Measurements from ENCODE around the gene ABLIM1.

The ABLIM1 gene

DNA sequence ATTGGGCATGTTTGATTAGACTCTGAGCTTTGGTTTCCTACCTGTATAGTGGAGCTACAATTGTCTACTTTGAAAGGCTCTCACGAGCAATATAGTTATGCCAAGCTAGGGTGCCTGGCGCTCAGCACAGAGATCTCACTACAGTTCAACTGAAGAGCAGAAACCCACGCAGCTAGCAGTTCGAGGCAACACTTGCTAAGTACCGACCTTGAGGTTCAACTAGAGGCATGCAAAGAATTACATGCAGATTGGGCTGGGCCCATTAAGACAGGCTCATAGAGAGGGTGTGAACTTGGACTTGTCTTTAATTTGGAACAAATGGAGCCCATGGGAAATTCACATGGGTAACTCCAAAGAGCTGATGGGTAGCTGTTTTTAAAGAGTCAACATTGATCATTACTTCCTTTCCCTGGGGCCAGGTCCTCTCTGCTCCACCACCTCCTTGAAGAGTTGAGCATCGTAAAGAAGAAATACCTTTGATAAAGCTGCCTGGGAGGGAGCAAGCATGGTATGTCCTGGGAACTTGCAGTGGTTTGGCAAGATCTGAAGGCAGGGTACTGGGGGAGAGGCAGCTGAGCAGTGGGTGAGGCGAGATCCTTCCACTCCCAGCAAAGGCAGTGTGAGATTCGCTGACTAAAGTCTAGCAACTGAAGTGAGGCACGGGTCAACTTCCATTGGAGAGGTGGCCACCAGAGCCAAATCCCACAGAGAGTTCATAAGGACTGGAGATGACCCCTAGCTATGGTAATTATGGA is 228.3 kb downstream of the ABLIM1 start:
- H3K4me3 ChIP-seq (replicated peaks; ENCODE audit: low read depth, low read length), result no peak overlapping the region
- DNase-seq (ENCODE audit: low read depth), result no peak
- TF ChIP-seq CTCF (IDR thresholded peaks at IDR 0.05; ENCODE audit: low read length, missing control alignments), result no peak

- DNase-seq (ENCODE audit: low read depth), result no peak
- H3K4me3 ChIP-seq (replicated peaks; ENCODE audit: low read depth, low read length), result no peak overlapping the region
- TF ChIP-seq CTCF (IDR thresholded peaks at IDR 0.05; ENCODE audit: low read length, missing control alignments), result no peak
Observed at GRCh38 chr10:114427124-114427852, 230.8 kb downstream of the ABLIM1 start.

GRCh38 chr10:114426476-114426875 is 231.6 kb downstream of the ABLIM1 start:
- no peak for DNase-seq (ENCODE audit: low read depth)
- no peak for TF ChIP-seq CTCF (IDR thresholded peaks at IDR 0.05; ENCODE audit: low read length, missing control alignments)
- no peak overlapping the region for H3K4me3 ChIP-seq (replicated peaks; ENCODE audit: low read depth, low read length)

DNA sequence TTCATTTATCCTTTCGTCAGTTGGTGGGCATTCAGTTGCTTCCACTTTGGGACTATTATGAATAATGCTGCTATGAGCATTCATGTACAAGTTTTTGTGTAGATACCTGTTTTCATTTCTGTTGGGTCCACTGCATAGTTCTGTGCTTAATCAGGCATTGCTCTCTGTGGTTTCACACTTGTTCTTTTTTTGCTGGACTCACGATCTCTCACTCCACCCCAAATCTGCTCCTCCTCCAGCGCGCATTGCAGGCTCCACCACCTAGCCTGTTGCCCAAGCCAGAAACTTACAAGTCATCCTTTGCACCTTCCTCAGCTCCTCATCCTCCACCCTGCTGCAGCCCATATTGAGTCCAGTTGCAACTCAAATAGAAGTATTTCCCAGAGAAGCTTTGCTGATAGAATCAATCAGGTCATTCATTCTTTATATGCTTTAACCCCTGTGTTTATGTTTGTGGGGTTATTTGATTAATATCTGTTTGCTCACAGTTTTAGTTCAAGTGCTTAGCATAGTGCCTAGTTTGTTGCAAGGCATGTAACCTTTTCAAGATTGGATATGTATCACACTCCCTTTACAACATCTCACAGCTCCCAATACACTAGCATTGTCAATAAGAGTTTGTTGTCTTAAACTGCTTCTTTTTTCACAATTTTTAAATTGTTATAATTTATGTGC is 237.1 kb downstream of the ABLIM1 start:
- no peak for DNase-seq (ENCODE audit: low read depth)
- no peak overlapping the region for H3K4me3 ChIP-seq (replicated peaks; ENCODE audit: low read depth, low read length)
- no peak for TF ChIP-seq CTCF (IDR thresholded peaks at IDR 0.05; ENCODE audit: low read length, missing control alignments)

DNA sequence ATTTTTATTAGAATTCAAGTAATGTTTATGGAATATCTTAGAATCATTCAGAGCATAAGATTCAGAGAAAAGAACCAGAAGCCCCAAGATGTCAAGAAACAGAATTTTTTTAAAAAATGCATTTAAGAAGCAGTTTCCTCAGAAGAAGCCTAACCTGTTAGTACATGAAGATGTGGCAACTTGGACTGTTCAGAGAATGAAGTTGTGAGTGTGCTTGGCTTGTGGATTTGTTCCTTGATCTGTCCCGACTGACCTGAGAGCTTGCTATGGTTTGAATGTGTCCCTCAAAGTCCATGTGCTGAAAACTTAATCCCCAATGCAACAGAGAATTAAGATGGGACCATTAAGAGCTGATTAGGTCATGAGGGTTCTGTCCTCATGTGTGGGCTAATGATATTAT is 240.0 kb downstream of the ABLIM1 start:
- H3K4me3 ChIP-seq (replicated peaks; ENCODE audit: low read depth, low read length), result no peak overlapping the region
- TF ChIP-seq CTCF (IDR thresholded peaks at IDR 0.05; ENCODE audit: low read length, missing control alignments), result no peak
- DNase-seq (ENCODE audit: low read depth), result no peak

DNA sequence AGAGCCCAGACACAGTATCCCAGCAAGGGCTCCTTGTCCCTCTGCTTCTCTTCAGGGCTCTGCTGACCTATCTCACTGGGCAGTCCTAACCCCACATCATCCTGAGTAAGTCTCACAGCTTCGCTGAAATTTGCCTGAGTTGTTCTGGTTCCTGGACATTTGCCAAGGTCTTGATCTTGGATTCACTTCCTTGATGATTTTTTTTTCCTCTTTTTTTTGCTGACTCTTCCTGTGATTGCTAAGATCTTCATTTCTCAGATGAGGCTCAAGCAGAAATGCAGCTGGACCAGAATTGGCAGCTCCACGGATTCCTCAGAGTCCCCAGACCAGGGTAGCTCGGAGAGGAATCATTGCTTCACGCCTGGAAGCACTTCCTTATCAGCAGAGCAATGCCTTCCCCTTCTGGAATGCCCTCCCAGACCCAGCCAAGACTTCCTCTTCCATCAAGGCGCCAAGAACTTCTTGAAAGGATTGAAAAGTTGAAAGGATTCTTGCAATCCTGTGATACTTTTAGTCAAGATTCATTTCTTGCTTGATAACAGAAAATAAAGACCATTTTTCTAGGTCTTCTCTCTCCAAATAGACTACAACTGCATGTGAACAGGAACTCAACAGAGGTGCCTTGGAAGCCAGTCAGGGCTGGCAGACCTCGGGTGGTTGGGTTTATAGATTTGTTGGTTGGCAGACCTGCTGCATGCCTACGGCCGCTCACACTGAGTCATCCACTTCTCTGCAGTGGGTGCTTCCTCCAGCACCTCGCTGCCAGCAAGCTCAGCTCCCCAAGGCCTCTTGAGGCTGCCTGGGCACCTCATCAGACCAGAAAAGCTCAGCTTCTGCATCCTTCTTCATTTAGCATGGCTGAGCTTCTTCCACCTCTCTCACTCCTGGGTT is 244.9 kb downstream of the ABLIM1 start:
- DNase-seq (ENCODE audit: low read depth), result peak; percentile 53
- TF ChIP-seq CTCF (IDR thresholded peaks at IDR 0.05; ENCODE audit: low read length, missing control alignments), result no peak
- no peak overlapping the region for H3K4me3 ChIP-seq (replicated peaks; ENCODE audit: low read depth, low read length)

All from fibroblast of pulmonary artery (primary cell).